WTC11 (cell line): ENCODE data around the gene STAC. TPM values are rescaled to one million over a fixed set of nuclear protein-coding genes. Genes with fewer than 3 reads are reported as not detected.

ENCODE experiments used
- ATAC-seq: fragments of 200-7000 bp; cut with Tn5 transposase; 2 replicates; pipeline ENCODE4 v1.10.0; 2021; ENCODE audit warnings: mild to moderate bottlenecking, moderate library complexity
- CTCF ChIA-PET: fragments of 300-600 bp; sonication (Branson Sonifier 250); formaldehyde crosslinking; loops from one replicate; lab custom pipeline; 2021; ENCODE audit warnings: antibody characterized with exemption; lab: Charles Lee
- POLR2A ChIA-PET: fragments of 350-600 bp; sonication (Branson Sonifier 250); formaldehyde crosslinking; loops from one replicate; lab custom pipeline; 2021; ENCODE audit warnings: antibody characterized with exemption; lab: Charles Lee
- DNase-seq: peaks from one replicate; pipeline ENCODE4 v3.0.0; 2021; ENCODE audit warnings: low spot score
- H3K27ac Mint-ChIP-seq: 2 replicates; pipeline ENCODE4 v1.8.0; 2021; ENCODE audit warnings: mixed read lengths
- H3K27me3 Mint-ChIP-seq: 2 replicates; pipeline ENCODE4 v1.8.0; 2021; ENCODE audit warnings: low read depth, mild to moderate bottlenecking, moderate library complexity, mixed read lengths
- H3K36me3 Mint-ChIP-seq: 2 replicates; pipeline ENCODE4 v1.8.0; 2021; ENCODE audit warnings: mixed read lengths
- H3K4me1 Mint-ChIP-seq: 2 replicates; pipeline ENCODE4 v1.8.0; 2022; ENCODE audit warnings: mixed read lengths
- H3K4me3 Mint-ChIP-seq: 2 replicates; pipeline ENCODE4 v1.8.0; 2021; ENCODE audit warnings: mild to moderate bottlenecking, moderate library complexity, mixed read lengths
- H3K9me3 Mint-ChIP-seq: 2 replicates; pipeline ENCODE4 v1.8.0; 2021; ENCODE audit warnings: mixed read lengths
- ARID4B ChIP-seq: sonication (generic); formaldehyde crosslinking; IDR thresholded peaks from 2 replicates; pipeline ENCODE4 v1.8.0; 2023; ENCODE audit warnings: missing genetic modification reagents, mild to moderate bottlenecking, borderline replicate concordance
- ATF1 ChIP-seq: sonication (generic); formaldehyde crosslinking; IDR thresholded peaks from 2 replicates; pipeline ENCODE4 v1.8.1; 2023; ENCODE audit warnings: mild to moderate bottlenecking, moderate library complexity, missing genetic modification reagents
- CREB1 ChIP-seq: sonication (generic); formaldehyde crosslinking; IDR thresholded peaks from 2 replicates; pipeline ENCODE4 v1.8.0; 2023; ENCODE audit warnings: mild to moderate bottlenecking, missing genetic modification reagents
- CTCF ChIP-seq: fragments of 200-600 bp; IDR thresholded peaks from 2 replicates; pipeline ENCODE4 v1.8.0; 2022; ENCODE audit warnings: antibody characterized with exemption
- E2F4 ChIP-seq: sonication (generic); formaldehyde crosslinking; IDR thresholded peaks from 2 replicates; pipeline ENCODE4 v1.8.1; 2022; ENCODE audit warnings: low read depth, mild to moderate bottlenecking, moderate library complexity, missing genetic modification reagents, borderline replicate concordance
- ETV6 ChIP-seq: sonication (generic); formaldehyde crosslinking; IDR thresholded peaks from 2 replicates; pipeline ENCODE4 v1.8.1; 2022; ENCODE audit warnings: mild to moderate bottlenecking, missing genetic modification reagents
- FOXJ3 ChIP-seq: sonication (generic); formaldehyde crosslinking; IDR thresholded peaks from 2 replicates; pipeline ENCODE4 v1.9.0; 2021; ENCODE audit warnings: missing genetic modification reagents, mild to moderate bottlenecking, borderline replicate concordance
- GTF2I ChIP-seq: fragments of 250-450 bp; sonication (Bioruptor Pico); conservative IDR thresholded peaks from 2 replicates; pipeline ENCODE4 v1.4.0; 2021; ENCODE audit warnings: mild to moderate bottlenecking
- JAZF1 ChIP-seq: fragments of 250-450 bp; sonication (Bioruptor Pico); IDR thresholded peaks from 2 replicates; pipeline ENCODE4 v1.9.0; 2021; ENCODE audit warnings: moderate library complexity, mild to moderate bottlenecking, inconsistent platforms
- MLX ChIP-seq: sonication (generic); formaldehyde crosslinking; IDR thresholded peaks from 2 replicates; pipeline ENCODE4 v1.8.1; 2023; ENCODE audit warnings: mild to moderate bottlenecking, missing genetic modification reagents, moderate library complexity
- NR3C1 ChIP-seq: sonication (generic); formaldehyde crosslinking; conservative IDR thresholded peaks from 2 replicates; pipeline ENCODE4 v1.8.1; 2023; ENCODE audit warnings: low read depth, mild to moderate bottlenecking, missing genetic modification reagents
- RELA ChIP-seq: sonication (generic); formaldehyde crosslinking; IDR thresholded peaks from 2 replicates; pipeline ENCODE4 v1.8.1; 2022; ENCODE audit warnings: missing genetic modification reagents, mild to moderate bottlenecking, borderline replicate concordance
- ZBTB43 ChIP-seq: sonication (generic); formaldehyde crosslinking; IDR thresholded peaks from 2 replicates; pipeline ENCODE4 v1.8.1; 2023; ENCODE audit warnings: mild to moderate bottlenecking, missing genetic modification reagents
- ZNF317 ChIP-seq: sonication (generic); formaldehyde crosslinking; IDR thresholded peaks from 2 replicates; pipeline ENCODE4 v1.8.1; 2023; ENCODE audit warnings: low read depth, mild to moderate bottlenecking, moderate library complexity, missing genetic modification reagents, borderline replicate concordance
- ZNF416 ChIP-seq: fragments of 250-450 bp; sonication (Bioruptor Pico); IDR thresholded peaks from 2 replicates; pipeline ENCODE4 v1.9.0; 2021; ENCODE audit warnings: mild to moderate bottlenecking, inconsistent platforms
- ZNF512 ChIP-seq: sonication (generic); formaldehyde crosslinking; IDR thresholded peaks from 2 replicates; pipeline ENCODE4 v1.8.1; 2022; ENCODE audit warnings: missing genetic modification reagents, borderline replicate concordance
- total RNA-seq: library from RNA; stranded (reverse); gene quantifications from 3 replicates; pipeline ENCODE4 v1.2.3, GENCODE V29; 2021

The STAC gene
- total RNA-seq, 1 experiment from 2014 or later, result 5.6 TPM

- Mint-ChIP-seq H3K9me3 (no peaks in the 10 kb centered on the region), H3K4me1 (0 out of 2 replicates have a peak, but pooled peaks cover 7% of the 10 kb centered on the region), H3K27me3 (no peaks in the 10 kb centered on the region), H3K4me3 (no peak overlapping the region), H3K36me3 (no peaks in the 10 kb centered on the region), H3K27ac (no peak overlapping the region; the same call in 1 of the 2 replicates)
- ATAC-seq (no peak), DNase-seq (no peak)
- CTCF ChIA-PET, result no interaction called here
- no peak for TF ChIP-seq FOXJ3 (CRISPR knock-in tag)
- POLR2A ChIA-PET, result interaction anchor here (0.5 kb wide), 1 partner anchor 102 kb away, joined by 3 read pairs; no protein-coding TSS in a partner anchor
Measured at GRCh38 chr3:36405190-36405589, 24.9 kb downstream of the STAC start.

- CTCF ChIA-PET, result interaction anchor here (0.9 kb wide), 1 partner anchor 133 kb away, joined by 3 read pairs; no protein-coding TSS in a partner anchor
- no peak overlapping the region for H3K27ac Mint-ChIP-seq
- TF ChIP-seq NR3C1 (CRISPR knock-in tag) (no peak), CTCF (0 out of 2 replicates have a peak, but pooled peaks have one; percentile 14)
Measured at GRCh38 chr3:36408146-36408545, 27.8 kb downstream of the STAC start.

GRCh38 chr3:36409862-36410261, 29.6 kb downstream of the STAC start:
- H3K9me3 Mint-ChIP-seq, result peaks cover 11% of the 10 kb centered on the region
- TF ChIP-seq ZNF416 (no peak), ZBTB43 (CRISPR knock-in tag) (no peak), GTF2I (CRISPR knock-in tag) (no peak), MLX (CRISPR knock-in tag) (no peak), ETV6 (CRISPR knock-in tag) (no peak), JAZF1 (CRISPR knock-in tag) (no peak)
- ATAC-seq (no peak), DNase-seq (no peak)
- 0 out of 2 replicates have a peak, but pooled peaks cover 9% of the 10 kb centered on the region for H3K4me1 Mint-ChIP-seq
- H3K4me3 Mint-ChIP-seq, result no peak overlapping the region
- H3K36me3 Mint-ChIP-seq, result peaks cover 11% of the 10 kb centered on the region
- POLR2A ChIA-PET, result no interaction called here
- H3K27ac Mint-ChIP-seq, result no peak overlapping the region
- H3K27me3 Mint-ChIP-seq, result no peaks in the 10 kb centered on the region
- CTCF ChIA-PET, result no interaction called here

More at GRCh38 chr3:36408146-36408545, 27.8 kb downstream of the STAC start:
- no peaks in the 10 kb centered on the region for H3K9me3 Mint-ChIP-seq
- POLR2A ChIA-PET, result no interaction called here
- H3K36me3 Mint-ChIP-seq, result no peaks in the 10 kb centered on the region
- no peak for DNase-seq
- peak; percentile 95 for ATAC-seq
- H3K4me1 Mint-ChIP-seq, result 0 out of 2 replicates have a peak, but pooled peaks cover 9% of the 10 kb centered on the region
- H3K27me3 Mint-ChIP-seq, result no peaks in the 10 kb centered on the region
- H3K4me3 Mint-ChIP-seq, result no peak overlapping the region

GRCh38 chr3:36411587-36411986, 31.3 kb downstream of the STAC start:
- DNase-seq (no peak), ATAC-seq (no peak)
- no peak overlapping the region for H3K27ac Mint-ChIP-seq
- H3K4me3 Mint-ChIP-seq, result no peak overlapping the region
- POLR2A ChIA-PET, result no interaction called here
- peaks cover 24% of the 10 kb centered on the region for H3K36me3 Mint-ChIP-seq
- H3K4me1 Mint-ChIP-seq, result 0 out of 2 replicates have a peak, but pooled peaks cover 9% of the 10 kb centered on the region
- peaks cover 25% of the 10 kb centered on the region for H3K9me3 Mint-ChIP-seq
- no peaks in the 10 kb centered on the region for H3K27me3 Mint-ChIP-seq
- CTCF ChIA-PET, result no interaction called here
- TF ChIP-seq ZNF512 (no peak), ZNF317 (CRISPR knock-in tag) (no peak), RELA (CRISPR knock-in tag) (no peak), MLX (CRISPR knock-in tag) (no peak), ATF1 (CRISPR knock-in tag) (no peak), E2F4 (CRISPR knock-in tag) (no peak), CREB1 (no peak), ARID4B (CRISPR knock-in tag) (no peak)
